ENCODE results near the gene DPEP2NB. TPM values are rescaled to one million over a fixed set of nuclear protein-coding genes. Genes with fewer than 3 reads are reported as not detected.

The DPEP2NB gene
- total RNA-seq, 1 donor from 2014 or later: not detected

GRCh38 chr16:67989322-67990017 is 26.2 kb downstream of the DPEP2NB start:
- H3K4me1 Mint-ChIP-seq (ENCODE audit: low read depth, unreplicated experiment): peaks cover 16% of the 10 kb centered on the region
- H3K27me3 Mint-ChIP-seq (ENCODE audit: low read depth, unreplicated experiment): peaks cover 36% of the 10 kb centered on the region
- H3K27ac Mint-ChIP-seq (ENCODE audit: unreplicated experiment): no peak overlapping the region

GRCh38 chr16:67988675-67989074 is 27.0 kb downstream of the DPEP2NB start:
- Histone ChIP-seq H2AFZ (ENCODE audit: low read depth, low read length) (no peak overlapping the region), H3K9ac (ENCODE audit: low read length) (no peak overlapping the region), H3K27me3 (ENCODE audit: insufficient read depth, low read length) (no peaks in the 10 kb centered on the region), H3K79me2 (ENCODE audit: insufficient read depth, low read length) (no peaks in the 10 kb centered on the region), H3K4me3 (ENCODE audit: insufficient read depth, low read depth, low read length) (no peak overlapping the region), H3K4me1 (ENCODE audit: insufficient read depth, low read length) (no peaks in the 10 kb centered on the region), H3K36me3 (ENCODE audit: insufficient read depth, low read length) (no peaks in the 10 kb centered on the region), H3K9me3 (ENCODE audit: insufficient read depth, low read depth, low read length) (no peaks in the 10 kb centered on the region), H3K27ac (ENCODE audit: low read depth, low read length) (no peak overlapping the region), H3K4me2 (ENCODE audit: low read length) (no peak overlapping the region), H4K20me1 (ENCODE audit: insufficient read depth, low read length) (no peaks in the 10 kb centered on the region)
- peaks cover 14% of the 10 kb centered on the region for H3K4me1 Mint-ChIP-seq (ENCODE audit: low read depth, unreplicated experiment)
- no peak overlapping the region for H3K4me3 Mint-ChIP-seq (ENCODE audit: unreplicated experiment)
- peaks cover 2% of the 10 kb centered on the region for H3K9me3 Mint-ChIP-seq (ENCODE audit: unreplicated experiment)
- H3K36me3 Mint-ChIP-seq (ENCODE audit: low read depth, unreplicated experiment): peaks cover 6% of the 10 kb centered on the region
- TF ChIP-seq EZH2 (IDR thresholded peaks at IDR 0.05; ENCODE audit: insufficient read depth, low read length): no peak
- no peak for TF ChIP-seq CTCF (IDR thresholded peaks at IDR 0.05; ENCODE audit: insufficient read depth, low read depth, low read length)
- DNase-seq (ENCODE audit: low read depth): no peak
- no peak for FAIRE-seq
- peaks cover 36% of the 10 kb centered on the region for H3K27me3 Mint-ChIP-seq (ENCODE audit: low read depth, unreplicated experiment)
- H3K27ac Mint-ChIP-seq (ENCODE audit: unreplicated experiment): no peak overlapping the region

More at GRCh38 chr16:67989322-67990017, 26.2 kb downstream of the DPEP2NB start:
- Histone ChIP-seq H2AFZ (ENCODE audit: low read depth, low read length) (no peak overlapping the region), H4K20me1 (ENCODE audit: insufficient read depth, low read length) (no peaks in the 10 kb centered on the region), H3K9me3 (ENCODE audit: insufficient read depth, low read depth, low read length) (no peaks in the 10 kb centered on the region), H3K36me3 (ENCODE audit: insufficient read depth, low read length) (no peaks in the 10 kb centered on the region), H3K9ac (ENCODE audit: low read length) (no peak overlapping the region), H3K27ac (ENCODE audit: low read depth, low read length) (no peak overlapping the region), H3K27me3 (ENCODE audit: insufficient read depth, low read length) (no peaks in the 10 kb centered on the region), H3K79me2 (ENCODE audit: insufficient read depth, low read length) (no peaks in the 10 kb centered on the region), H3K4me3 (ENCODE audit: insufficient read depth, low read depth, low read length) (no peak overlapping the region), H3K4me1 (ENCODE audit: insufficient read depth, low read length) (no peaks in the 10 kb centered on the region), H3K4me2 (ENCODE audit: low read length) (no peak overlapping the region)
- FAIRE-seq (no peak), DNase-seq (ENCODE audit: low read depth) (no peak)
- no peak overlapping the region for H3K4me3 Mint-ChIP-seq (ENCODE audit: unreplicated experiment)
- peaks cover 6% of the 10 kb centered on the region for H3K36me3 Mint-ChIP-seq (ENCODE audit: low read depth, unreplicated experiment)
- TF ChIP-seq CTCF (IDR thresholded peaks at IDR 0.05; ENCODE audit: insufficient read depth, low read depth, low read length) (no peak), EZH2 (IDR thresholded peaks at IDR 0.05; ENCODE audit: insufficient read depth, low read length) (no peak)
- H3K9me3 Mint-ChIP-seq (ENCODE audit: unreplicated experiment): peaks cover 2% of the 10 kb centered on the region
